ENCODE measurements around the gene SBDS.
"Not testable (repeated sequence)": the region's sequence is repeated elsewhere in the genome, so short reads cannot be mapped to it uniquely, and the experiment has no call there.

DNA sequence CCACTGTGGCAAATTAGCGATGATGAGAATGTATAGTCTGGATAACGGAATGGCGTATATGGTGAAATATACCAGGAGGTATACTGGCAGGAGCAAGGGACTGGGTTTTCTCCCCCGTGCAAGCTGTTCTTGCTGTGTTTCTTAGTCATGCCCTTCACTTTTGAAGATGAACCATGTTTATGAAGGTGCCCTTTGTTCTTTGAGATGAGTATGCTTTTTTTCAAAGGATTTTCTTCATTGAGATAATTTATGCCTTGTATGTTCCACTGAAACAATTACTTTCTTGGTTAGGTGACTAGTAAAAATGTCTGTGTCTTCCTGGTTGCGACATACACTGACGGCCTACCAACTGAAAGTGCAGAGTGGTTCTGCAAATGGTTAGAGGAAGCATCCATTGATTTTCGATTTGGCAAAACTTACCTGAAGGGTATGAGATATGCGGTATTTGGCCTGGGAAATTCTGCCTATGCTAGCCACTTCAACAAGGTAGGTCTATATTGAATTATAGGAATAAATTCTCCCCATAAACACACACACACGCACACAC is 18.8 kb upstream of the SBDS start:
- TF ChIP-seq CTCF (optimal IDR thresholded peaks at IDR 0.05 in 1 of 3, IDR thresholded peaks at IDR 0.05 in 1 of 3, conservative IDR thresholded peaks at IDR 0.05 in 1 of 3; ENCODE audit: extremely low read depth in 1 of 3, insufficient read depth in 2 of 3, low read length in 3 of 3); EZH2 (IDR thresholded peaks at IDR 0.05; ENCODE audit: low read length): not testable (repeated sequence)

Data from keratinocyte (primary cell).